Measurements from ENCODE around the gene CMTM6.

CMTM6 gene

DNA sequence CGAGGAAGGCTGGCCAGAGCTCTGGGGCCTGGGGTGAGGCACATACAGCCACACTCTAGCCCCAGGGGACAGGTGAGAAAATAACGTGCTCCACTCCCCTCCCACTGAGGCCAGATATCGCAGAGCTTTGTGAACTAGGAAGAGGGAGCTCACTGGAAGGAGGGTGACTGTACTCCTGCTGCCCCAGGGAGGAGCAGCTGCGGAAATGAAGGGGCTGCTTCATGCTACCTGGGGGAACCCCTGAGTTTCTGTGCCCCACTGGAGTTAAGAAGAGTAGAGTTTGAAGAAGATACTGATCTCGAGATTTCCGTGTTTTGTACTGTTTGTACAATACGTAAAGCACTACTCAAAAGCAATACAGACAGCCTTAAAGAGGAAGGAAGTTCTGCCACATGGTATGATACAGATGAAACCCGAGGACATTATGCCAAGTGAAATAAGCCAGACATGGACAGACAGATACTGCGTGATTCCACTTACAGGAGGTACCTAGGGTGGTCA is 44.6 kb downstream of the CMTM6 start:
- DNase-seq (ENCODE audit: low read depth), result no peak
- TF ChIP-seq CTCF (IDR thresholded peaks at IDR 0.05; ENCODE audit: control insufficient read depth, extremely low read depth, insufficient read depth), result no peak
- H3K4me3 ChIP-seq (ENCODE audit: low read depth, low read length), result no peak overlapping the region

DNA sequence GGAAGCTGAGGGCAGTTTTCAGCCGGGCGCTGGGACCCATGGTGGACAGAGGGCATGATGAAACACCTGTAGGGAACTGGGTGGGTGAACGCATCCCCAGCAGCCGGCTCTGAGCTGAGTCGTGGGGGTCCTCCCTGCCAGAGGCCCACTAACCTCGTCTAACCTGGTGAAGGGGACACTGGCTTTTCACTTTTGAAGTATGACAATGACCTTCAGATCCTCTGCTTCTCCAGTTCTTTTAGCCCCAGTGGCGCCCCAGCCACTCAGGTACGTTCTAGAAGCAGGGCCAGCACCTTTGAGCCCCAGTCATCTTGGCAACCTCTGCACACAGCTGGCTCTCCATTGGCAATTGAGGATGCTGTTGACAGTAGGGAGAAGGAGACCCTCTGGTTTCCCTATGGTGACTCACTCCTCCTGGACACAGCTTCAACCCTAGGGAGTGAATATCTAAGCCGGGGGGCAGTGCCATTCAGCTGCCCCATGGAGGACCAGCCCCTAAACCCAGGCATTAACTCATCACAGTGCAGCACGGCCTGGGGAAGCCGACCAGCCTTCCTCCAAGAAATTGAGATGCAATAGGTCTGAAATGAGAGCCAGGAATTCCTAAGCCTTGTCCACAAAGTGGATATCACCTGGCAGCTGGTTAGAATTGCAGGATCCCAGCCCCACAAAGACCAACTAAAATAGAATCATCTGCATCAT is 46.1 kb downstream of the CMTM6 start:
- TF ChIP-seq CTCF (IDR thresholded peaks at IDR 0.05; ENCODE audit: control insufficient read depth, extremely low read depth, insufficient read depth), result no peak
- no peak overlapping the region for H3K4me3 ChIP-seq (ENCODE audit: low read depth, low read length)
- DNase-seq (ENCODE audit: low read depth), result no peak

DNA sequence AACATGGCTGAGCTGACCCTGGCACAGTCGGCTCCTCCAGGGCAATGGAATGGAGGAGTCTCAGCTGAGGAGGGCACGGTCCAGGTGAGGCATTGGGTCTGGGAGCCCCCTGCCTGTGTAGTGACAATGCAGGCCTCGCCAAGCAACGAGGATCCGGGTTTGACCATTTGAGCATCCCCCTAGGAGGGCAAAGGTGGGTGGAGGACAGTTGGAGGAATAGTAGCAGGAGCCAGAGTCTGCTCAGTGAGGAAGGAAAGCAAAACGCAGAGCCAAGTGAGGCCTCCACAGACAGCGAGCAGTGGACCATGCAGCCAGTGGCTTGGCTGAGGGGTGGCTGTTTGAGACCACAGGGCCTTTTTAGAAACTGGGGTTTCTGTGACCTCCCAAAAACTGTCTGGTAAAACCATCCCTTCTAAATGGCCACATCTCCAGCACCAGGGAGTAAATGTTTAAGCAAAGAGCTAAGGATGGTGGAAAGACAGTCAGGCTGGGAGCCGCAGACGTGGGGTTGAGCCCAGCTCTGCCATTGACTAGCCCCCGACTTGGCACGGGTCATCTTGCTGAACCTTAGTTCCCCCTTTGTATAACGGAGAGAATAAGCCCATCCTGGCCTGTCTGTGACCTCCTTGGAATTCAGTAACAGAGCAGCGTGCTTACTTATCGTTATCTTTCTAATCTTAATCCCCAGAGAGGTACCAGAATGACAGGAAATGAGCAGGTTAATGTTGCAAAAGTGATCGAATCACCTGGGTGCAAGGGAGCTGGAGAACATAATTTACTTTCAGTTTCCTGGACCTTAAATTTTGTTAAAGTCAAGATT is 46.8 kb downstream of the CMTM6 start:
- DNase-seq (ENCODE audit: low read depth), result no peak
- no peak overlapping the region for H3K4me3 ChIP-seq (ENCODE audit: low read depth, low read length)
- no peak for TF ChIP-seq CTCF (IDR thresholded peaks at IDR 0.05; ENCODE audit: control insufficient read depth, extremely low read depth, insufficient read depth)

DNA sequence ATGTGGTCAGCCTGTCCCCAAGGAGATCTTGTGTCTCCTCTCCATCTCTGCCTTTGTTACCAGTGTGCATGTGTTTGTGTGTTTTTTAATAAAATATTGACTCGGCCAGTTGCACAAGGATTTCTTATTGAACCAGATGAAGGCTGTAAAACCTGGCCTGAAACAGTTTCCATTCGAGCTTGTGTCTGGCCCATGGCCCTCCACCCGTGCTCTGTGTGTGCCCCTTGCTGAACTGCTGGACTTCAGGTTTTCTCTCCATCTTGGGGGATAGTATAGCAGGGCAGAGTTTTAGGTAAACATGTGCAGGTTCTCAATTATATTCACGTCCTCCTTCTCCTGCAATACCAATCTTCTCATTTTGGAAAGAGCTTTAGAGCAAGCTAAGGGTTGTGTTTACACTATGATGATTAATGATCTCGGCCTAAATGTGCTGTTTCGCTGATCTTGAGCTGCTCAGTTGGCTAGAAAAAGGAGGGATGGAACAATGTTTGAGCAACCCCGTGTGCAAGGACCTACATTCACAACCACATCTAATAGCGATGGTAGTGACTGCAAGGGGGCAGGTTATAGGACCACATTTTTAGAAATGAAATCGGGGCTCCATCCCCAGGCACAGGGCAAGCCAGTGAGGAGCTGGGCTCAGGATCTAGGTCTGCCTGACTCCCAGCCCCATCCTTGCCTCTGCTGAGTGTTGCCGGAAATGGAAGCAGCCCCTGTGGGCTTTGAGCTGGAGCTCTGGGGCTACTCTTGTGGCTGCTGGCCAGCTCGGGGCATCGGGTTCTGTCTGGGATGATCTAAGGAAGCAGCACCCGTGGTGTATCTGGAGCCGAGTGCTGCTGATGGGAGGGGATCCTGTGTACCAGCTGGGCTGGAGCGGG is 47.7 kb downstream of the CMTM6 start:
- no peak for DNase-seq (ENCODE audit: low read depth)
- no peak overlapping the region for H3K4me3 ChIP-seq (ENCODE audit: low read depth, low read length)
- no peak for TF ChIP-seq CTCF (IDR thresholded peaks at IDR 0.05; ENCODE audit: control insufficient read depth, extremely low read depth, insufficient read depth)

DNA sequence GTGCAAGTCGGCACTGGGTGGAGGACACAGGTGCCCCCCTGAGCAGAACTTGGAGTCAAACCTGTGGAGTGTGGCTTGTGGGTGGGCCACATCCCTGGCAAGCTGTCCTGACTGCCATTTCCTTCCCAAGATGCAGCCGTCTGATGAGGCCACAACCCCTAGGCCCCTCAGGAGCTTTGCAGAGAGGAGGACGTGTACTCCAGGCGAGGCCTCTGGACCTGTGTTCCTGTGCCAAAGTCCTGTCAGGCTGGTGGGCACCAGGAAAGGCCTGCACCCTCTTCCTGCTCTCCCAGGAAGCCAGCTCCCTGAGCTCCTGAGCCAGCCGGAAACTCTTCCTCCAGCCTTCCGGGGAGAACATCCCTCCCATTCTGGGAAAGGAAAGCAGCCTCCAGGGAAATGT is 48.5 kb downstream of the CMTM6 start:
- no peak overlapping the region for H3K4me3 ChIP-seq (ENCODE audit: low read depth, low read length)
- DNase-seq (ENCODE audit: low read depth), result no peak
- TF ChIP-seq CTCF (IDR thresholded peaks at IDR 0.05; ENCODE audit: control insufficient read depth, extremely low read depth, insufficient read depth), result no peak

GRCh38 chr3:32453346-32453745 is 49.3 kb downstream of the CMTM6 start:
- DNase-seq (ENCODE audit: low read depth), result no peak
- TF ChIP-seq CTCF (IDR thresholded peaks at IDR 0.05; ENCODE audit: control insufficient read depth, extremely low read depth, insufficient read depth), result no peak
- no peak overlapping the region for H3K4me3 ChIP-seq (ENCODE audit: low read depth, low read length)

Measured in LNCaP clone FGC (cell line).